ENCODE measurements around the gene GEMIN2.
A peak's percentile ranks its signal among the peaks of the same experiment; 100 is the strongest.
"Not testable (repeated sequence)": the region's sequence is repeated elsewhere in the genome, so short reads cannot be mapped to it uniquely, and the experiment has no call there.

The GEMIN2 gene

DNA sequence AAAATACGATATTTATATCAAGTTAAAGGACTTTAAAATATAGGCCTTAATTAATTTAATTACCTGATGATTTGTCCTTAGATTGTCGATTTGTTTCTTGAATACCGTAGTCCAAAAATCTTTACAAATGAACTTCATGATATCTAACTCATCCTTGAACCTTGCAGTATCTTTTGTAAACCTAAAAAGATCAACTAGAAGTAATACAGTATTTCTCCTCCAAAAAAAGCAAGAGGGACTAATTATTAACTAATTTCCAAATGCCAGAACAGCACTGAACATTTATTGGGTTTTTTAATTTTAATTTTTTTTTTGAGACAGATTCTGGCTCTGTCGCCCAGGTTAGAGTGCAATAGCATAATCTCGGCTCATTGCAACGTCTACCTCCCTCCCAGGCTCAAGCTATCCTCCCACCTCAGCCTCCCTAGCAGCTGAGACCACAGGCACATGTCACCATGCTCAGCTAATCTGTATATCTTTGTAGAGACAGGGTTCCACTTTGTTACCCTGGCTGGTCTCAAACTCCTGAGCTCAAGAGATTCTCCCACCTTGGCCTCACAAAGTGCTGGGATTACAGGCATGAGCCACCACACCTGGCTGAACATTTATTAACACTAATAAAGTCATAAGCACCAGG is 44.2 kb downstream of the GEMIN2 start (continued):
- TF ChIP-seq ZNF785 (tag by site-specific recombination; IDR thresholded peaks at IDR 0.05) (no peak), ZNF248 (tag by site-specific recombination; IDR thresholded peaks at IDR 0.05) (no peak)

DNA sequence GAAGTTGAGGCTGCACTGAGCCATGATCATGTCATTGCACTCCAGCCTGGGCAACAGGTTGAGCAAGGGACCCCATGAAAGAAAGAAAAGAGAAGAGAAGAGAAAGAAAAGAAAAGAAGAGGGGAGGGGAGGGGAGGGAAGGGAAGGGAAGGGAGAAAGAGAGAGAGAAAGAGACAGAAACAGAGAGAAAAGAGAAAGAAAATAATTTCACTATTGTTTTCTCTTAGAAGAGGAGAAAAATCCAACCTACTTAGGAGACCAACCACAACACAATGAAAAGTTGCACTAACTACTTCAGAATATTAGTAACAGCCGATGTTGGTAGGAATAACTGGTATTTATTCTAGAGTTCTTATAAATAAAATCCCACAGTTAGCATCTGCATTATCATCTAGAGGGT is 46.4 kb downstream of the GEMIN2 start:
- ChIA-PET CTCF (no interaction called here), POLR2A (interaction anchor here (3.0 kb wide), 1 partner anchor 10 kb away, joined by 15 read pairs; the partner anchor contains the start of gene TRAPPC6B)
- Histone ChIP-seq H3K27ac (ENCODE audit: extremely low read depth, low read depth, low read length) (no peak overlapping the region), H3K4me1 (ENCODE audit: control insufficient read depth, insufficient read depth, low read length) (no peaks in the 10 kb centered on the region), H3K9me3 (ENCODE audit: control insufficient read depth, insufficient read depth, low read depth, low read length) (no peaks in the 10 kb centered on the region), H3K4me3 (ENCODE audit: low read depth, low read length) (no peak overlapping the region), H3K36me3 (ENCODE audit: control insufficient read depth in 2 of 2, insufficient read depth in 1 of 2, low read length in 2 of 2) (peaks cover 33 to 57% of the 10 kb centered on the region in 2 experiments)
- TF ChIP-seq, protein P1, sequence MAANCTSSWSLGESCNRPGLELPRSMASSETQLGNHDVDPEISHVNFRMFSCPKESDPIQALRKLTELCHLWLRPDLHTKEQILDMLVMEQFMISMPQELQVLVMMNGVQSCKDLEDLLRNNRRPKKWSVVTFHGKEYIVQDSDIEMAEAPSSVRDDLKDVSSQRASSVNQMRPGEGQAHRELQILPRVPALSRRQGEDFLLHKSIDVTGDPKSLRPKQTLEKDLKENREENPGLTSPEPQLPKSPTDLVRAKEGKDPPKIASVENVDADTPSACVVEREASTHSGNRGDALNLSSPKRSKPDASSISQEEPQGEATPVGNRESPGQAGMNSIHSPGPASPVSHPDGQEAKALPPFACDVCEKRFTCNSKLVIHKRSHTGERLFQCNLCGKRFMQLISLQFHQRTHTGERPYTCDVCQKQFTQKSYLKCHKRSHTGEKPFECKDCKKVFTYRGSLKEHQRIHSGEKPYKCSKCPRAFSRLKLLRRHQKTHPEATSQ (tag by site-specific recombination; IDR thresholded peaks at IDR 0.05), result no peak
- TF ChIP-seq PRDM1 (tag by site-specific recombination; IDR thresholded peaks at IDR 0.05), result peak; percentile 72
- TF ChIP-seq SCRT1 (tag by site-specific recombination; IDR thresholded peaks at IDR 0.05; ENCODE audit: borderline replicate concordance), result 0 out of 2 replicates have a peak, but pooled peaks have one; percentile 24
- peak; percentile 77 for TF ChIP-seq SCRT2 (tag by site-specific recombination; IDR thresholded peaks at IDR 0.05)

DNA sequence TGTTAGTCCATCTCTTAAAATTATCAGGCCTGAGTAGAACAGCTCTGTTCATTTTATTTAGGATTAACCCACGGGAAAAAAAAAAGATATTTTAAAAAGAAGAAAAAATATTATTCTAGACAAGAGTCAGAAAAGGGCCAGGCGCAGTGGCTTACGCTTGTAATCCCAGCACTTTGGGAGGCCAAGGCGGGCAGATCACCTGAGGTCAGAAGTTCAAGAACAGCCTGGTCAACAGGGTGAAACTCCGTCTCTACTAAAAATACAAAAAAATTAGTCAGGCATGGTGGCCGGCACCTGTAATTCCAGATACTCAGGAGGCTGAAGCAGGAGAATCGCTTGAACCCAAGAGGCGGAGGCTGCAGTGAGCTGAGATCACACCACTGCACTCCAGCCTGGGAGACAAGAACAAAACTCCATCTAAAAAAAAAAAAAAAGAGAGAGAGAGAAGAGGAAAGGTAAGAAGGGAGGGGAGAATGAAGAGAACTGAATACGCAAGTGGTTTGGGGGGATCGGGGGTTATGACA is 53.7 kb downstream of the GEMIN2 start:
- ChIA-PET CTCF (interaction anchor here (0.8 kb wide), 1 partner anchor 10 kb away, joined by 4 read pairs; no protein-coding TSS in a partner anchor), POLR2A (interaction anchor here (0.6 to 0.7 kb wide), 3 partner anchors 16 to 99 kb away, joined by 3 to 8 read pairs (median 3); no protein-coding TSS in a partner anchor)
- H3K9me3 ChIP-seq (ENCODE audit: control insufficient read depth, insufficient read depth, low read depth, low read length); H3K27ac ChIP-seq (ENCODE audit: extremely low read depth, low read depth, low read length); H3K4me1 ChIP-seq (ENCODE audit: control insufficient read depth, insufficient read depth, low read length); H3K4me3 ChIP-seq (ENCODE audit: low read depth, low read length): not testable (repeated sequence)
- H3K36me3 ChIP-seq (ENCODE audit: control insufficient read depth in 2 of 2, insufficient read depth in 1 of 2, low read length in 2 of 2), result peaks cover 16 to 19% of the 10 kb centered on the region in 2 experiments; a peak in 2 of 3 replicates

DNA sequence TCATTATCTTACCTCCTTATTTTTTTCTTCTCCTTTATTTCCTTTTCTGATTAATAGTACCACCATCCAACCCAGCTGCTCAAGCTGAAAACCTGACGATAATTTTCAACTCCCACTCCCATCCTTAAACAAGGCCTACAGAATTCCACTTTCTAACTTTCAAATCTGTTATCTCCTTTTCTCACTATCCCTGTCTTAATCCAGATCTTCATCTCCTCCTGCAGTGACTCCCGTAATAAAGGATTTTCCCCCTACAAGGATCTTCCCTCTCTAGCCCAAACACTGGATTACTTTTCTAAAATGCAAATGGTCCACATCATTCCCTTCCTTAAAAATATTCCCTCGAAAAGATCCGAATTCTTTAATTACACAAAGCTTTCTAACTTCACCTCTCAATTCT is 54.5 kb downstream of the GEMIN2 start:
- Histone ChIP-seq H3K36me3 (ENCODE audit: control insufficient read depth in 2 of 2, insufficient read depth in 1 of 2, low read length in 2 of 2) (peaks cover 15 to 16% of the 10 kb centered on the region in 2 experiments; a peak in 2 of 3 replicates), H3K4me1 (ENCODE audit: control insufficient read depth, insufficient read depth, low read length) (peaks cover 4% of the 10 kb centered on the region), H3K4me3 (ENCODE audit: low read depth, low read length) (peak overlapping the region; percentile 80), H3K9me3 (ENCODE audit: control insufficient read depth, insufficient read depth, low read depth, low read length) (no peaks in the 10 kb centered on the region), H3K27ac (ENCODE audit: extremely low read depth, low read depth, low read length) (no peak overlapping the region)
- ChIA-PET POLR2A (interaction anchor here (0.7 kb wide), 1 partner anchor 24 kb away, joined by 3 read pairs; no protein-coding TSS in a partner anchor), CTCF (interaction anchor here (0.8 kb wide), 1 partner anchor 10 kb away, joined by 4 read pairs; no protein-coding TSS in a partner anchor)
- TF ChIP-seq, protein P2, sequence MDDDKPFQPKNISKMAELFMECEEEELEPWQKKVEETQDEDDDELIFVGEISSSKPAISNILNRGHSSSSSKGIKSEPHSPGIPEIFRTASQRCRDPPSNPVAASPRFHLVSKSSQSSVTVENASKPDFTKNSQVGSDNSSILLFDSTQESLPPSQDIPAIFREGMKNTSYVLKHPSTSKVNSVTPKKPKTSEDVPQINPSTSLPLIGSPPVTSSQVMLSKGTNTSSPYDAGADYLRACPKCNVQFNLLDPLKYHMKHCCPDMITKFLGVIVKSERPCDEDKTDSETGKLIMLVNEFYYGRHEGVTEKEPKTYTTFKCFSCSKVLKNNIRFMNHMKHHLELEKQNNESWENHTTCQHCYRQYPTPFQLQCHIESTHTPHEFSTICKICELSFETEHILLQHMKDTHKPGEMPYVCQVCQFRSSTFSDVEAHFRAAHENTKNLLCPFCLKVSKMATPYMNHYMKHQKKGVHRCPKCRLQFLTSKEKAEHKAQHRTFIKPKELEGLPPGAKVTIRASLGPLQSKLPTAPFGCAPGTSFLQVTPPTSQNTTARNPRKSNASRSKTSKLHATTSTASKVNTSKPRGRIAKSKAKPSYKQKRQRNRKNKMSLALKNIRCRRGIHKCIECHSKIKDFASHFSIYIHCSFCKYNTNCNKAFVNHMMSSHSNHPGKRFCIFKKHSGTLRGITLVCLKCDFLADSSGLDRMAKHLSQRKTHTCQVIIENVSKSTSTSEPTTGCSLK (tag by site-specific recombination; IDR thresholded peaks at IDR 0.05), result no peak
- TF ChIP-seq PRDM1 (tag by site-specific recombination; IDR thresholded peaks at IDR 0.05), result peak; percentile 88
- TF ChIP-seq ZNF112 (tag by site-specific recombination; IDR thresholded peaks at IDR 0.05), result no peak
- TF ChIP-seq ZNF37A (tag by site-specific recombination; IDR thresholded peaks at IDR 0.05), result no peak

DNA sequence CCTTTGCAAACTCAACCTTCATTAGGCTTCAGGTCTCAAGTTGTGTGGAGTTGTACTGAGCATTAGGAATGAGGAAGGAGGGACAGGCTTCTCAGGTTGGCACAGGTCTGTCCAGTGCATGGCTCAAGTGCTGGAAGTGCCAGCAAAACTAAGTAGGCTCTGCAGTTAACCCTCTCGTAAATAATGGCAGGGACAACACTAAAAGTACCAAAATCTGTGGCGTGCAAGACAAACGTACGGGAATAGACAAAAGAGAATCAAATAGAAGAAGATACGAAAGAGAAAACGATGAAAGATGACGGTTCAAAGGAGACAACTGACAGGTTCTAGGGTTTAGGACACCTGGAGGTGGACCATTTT is 55.4 kb downstream of the GEMIN2 start:
- Histone ChIP-seq H3K9me3 (ENCODE audit: control insufficient read depth, insufficient read depth, low read depth, low read length) (no peaks in the 10 kb centered on the region), H3K4me3 (ENCODE audit: low read depth, low read length) (peak overlapping the region; percentile 80), H3K27ac (ENCODE audit: extremely low read depth, low read depth, low read length) (peak overlapping the region; percentile 93), H3K36me3 (ENCODE audit: control insufficient read depth in 2 of 2, insufficient read depth in 1 of 2, low read length in 2 of 2) (peaks cover 10 to 13% of the 10 kb centered on the region in 2 experiments; a peak in 2 of 3 replicates), H3K4me1 (ENCODE audit: control insufficient read depth, insufficient read depth, low read length) (peaks cover 4% of the 10 kb centered on the region)
- TF ChIP-seq ZNF600 (tag by site-specific recombination; IDR thresholded peaks at IDR 0.05), result peak; percentile 61; the same call in 1 of the 2 replicates
- TF ChIP-seq ZNF223 (tag by site-specific recombination; IDR thresholded peaks at IDR 0.05), result no peak
- ChIA-PET CTCF (interaction anchor here (1.0 to 1.2 kb wide), 2 partner anchors 62 to 75 kb away, joined by 3 read pairs; no protein-coding TSS in a partner anchor), POLR2A (interaction anchor here (0.6 to 2.5 kb wide), 14 partner anchors 8 to 262 kb away, joined by 3 to 55 read pairs (median 15); partner anchors contain the start of genes FBXO33, GEMIN2 and SEC23A)

Measured in HEK293 (cell line).